Liver (tissue), 9 donors: Measurements from ENCODE around the gene ZNF530. TPM values are rescaled to one million over a fixed set of nuclear protein-coding genes. Genes with fewer than 3 reads are reported as not detected.

ENCODE experiments used
- DNase-seq: peaks from one replicate; pipeline ENCODE4 v3.0.0-alpha.2; 2017; ENCODE audit warnings: low spot score
- H3K27ac ChIP-seq, 2 donors: one replicate each; pipeline ENCODE4 v1.7.0; 2013; ENCODE audit warnings: inconsistent platforms in 2 of 2, low read length in 2 of 2, control low read depth in 1 of 2, low read depth in 1 of 2, mild to moderate bottlenecking in 1 of 2
- H3K27me3 ChIP-seq, 4 donors: one replicate each; pipeline versions ENCODE4 v1.6.1 to v1.7.0; 2013; ENCODE audit warnings: low read length in 3 of 4, inconsistent platforms in 1 of 4, mild to moderate bottlenecking in 1 of 4, moderate library complexity in 1 of 4; ENCODE audit not compliant: control insufficient read depth in 4 of 4, insufficient read depth in 4 of 4
- H3K36me3 ChIP-seq, 4 donors: one replicate each; pipeline versions ENCODE4 v1.6.1 to v1.7.0; 2013; ENCODE audit warnings: low read length in 3 of 4, mild to moderate bottlenecking in 3 of 4, low read depth in 1 of 4, moderate library complexity in 1 of 4; ENCODE audit not compliant: control insufficient read depth in 4 of 4, insufficient read depth in 3 of 4
- H3K4me1 ChIP-seq, 4 donors: one replicate each; pipeline versions ENCODE4 v1.6.1 to v1.7.0; 2013; ENCODE audit warnings: low read length in 3 of 4, mild to moderate bottlenecking in 3 of 4, moderate library complexity in 1 of 4; ENCODE audit not compliant: control insufficient read depth in 4 of 4, insufficient read depth in 4 of 4
- H3K4me3 ChIP-seq, 3 donors: one replicate each; pipeline versions ENCODE4 v1.6.1 to v1.7.0; 2013; ENCODE audit warnings: low read length in 3 of 3, control low read depth in 1 of 3, low read depth in 1 of 3, mild to moderate bottlenecking in 1 of 3
- H3K9ac ChIP-seq, 2 donors: one replicate each; pipeline ENCODE4 v1.7.0; 2013; ENCODE audit warnings: low read length in 2 of 2, mild to moderate bottlenecking in 2 of 2, moderate library complexity in 2 of 2, control low read depth in 1 of 2, low read depth in 1 of 2
- H3K9me3 ChIP-seq, 4 donors: one replicate each; pipeline versions ENCODE4 v1.6.1 to v1.7.0; 2013; ENCODE audit warnings: low read length in 3 of 4; ENCODE audit not compliant: control insufficient read depth in 4 of 4
- EGR1 ChIP-seq, 2 donors: IDR thresholded peaks; 2 replicates each; pipeline ENCODE4 v1.6.1; 2016 to 2018; ENCODE audit warnings: antibody characterized with exemption in 2 of 2, low read depth in 2 of 2
- FOXA1 ChIP-seq: IDR thresholded peaks from 2 replicates; pipeline ENCODE4 v1.6.1; 2016; ENCODE audit warnings: antibody characterized with exemption
- FOXA2 ChIP-seq: IDR thresholded peaks from 2 replicates; pipeline ENCODE4 v1.6.1; 2016; ENCODE audit warnings: antibody characterized with exemption
- GABPA ChIP-seq, 2 donors: IDR thresholded peaks in 1 of 2; conservative IDR thresholded peaks in 1 of 2; 2 replicates each; pipeline ENCODE4 v1.6.1; 2016; ENCODE audit warnings: antibody characterized with exemption in 2 of 2, mild to moderate bottlenecking in 1 of 2, moderate library complexity in 1 of 2
- HNF4A ChIP-seq, 2 donors: conservative IDR thresholded peaks; 2 replicates each; pipeline ENCODE4 v1.6.1; 2016; ENCODE audit warnings: antibody characterized with exemption in 2 of 2, mild to moderate bottlenecking in 2 of 2
- HNF4G ChIP-seq: IDR thresholded peaks from 2 replicates; pipeline ENCODE4 v1.6.1; 2016; ENCODE audit warnings: antibody characterized with exemption
- JUND ChIP-seq, 2 donors: IDR thresholded peaks; 2 replicates each; pipeline ENCODE4 v1.6.1; 2016; ENCODE audit warnings: antibody characterized with exemption in 2 of 2
- NR2F2 ChIP-seq: IDR thresholded peaks from 2 replicates; pipeline ENCODE4 v1.6.1; 2016; ENCODE audit warnings: antibody characterized with exemption
- RXRA ChIP-seq, 2 donors: IDR thresholded peaks; 2 replicates each; pipeline ENCODE4 v1.6.1; 2017 to 2018; ENCODE audit warnings: antibody characterized with exemption in 2 of 2, mild to moderate bottlenecking in 1 of 2
- SP1 ChIP-seq: IDR thresholded peaks from 2 replicates; pipeline ENCODE4 v1.6.1; 2018; ENCODE audit warnings: antibody characterized with exemption, mild to moderate bottlenecking
- TAF1 ChIP-seq: conservative IDR thresholded peaks from 2 replicates; pipeline ENCODE4 v1.6.1; 2016; ENCODE audit warnings: antibody characterized with exemption, mild to moderate bottlenecking
- YY1 ChIP-seq: IDR thresholded peaks from 2 replicates; pipeline ENCODE4 v1.6.1; 2016; ENCODE audit warnings: antibody characterized with exemption, mild to moderate bottlenecking
- WGBS: extraction: QIAGEN DNeasy Blood & Tissue Kit; methylation state at CpG from one replicate; pipeline ENCODE4 v1.1.7; 2013; 5-methylcytosine and 5-hydroxymethylcytosine counted together
- polyA plus RNA-seq, 2 donors: library from polyadenylated mRNA; stranded (reverse) in 1 of 2; unstranded in 1 of 2; fragments of 200-250 nt in 1 of 2; fragments of >200 nt in 1 of 2; fragmentation: Nextera tagmentation in 1 of 2; extraction: Ambion mirVana in 1 of 2; gene quantifications; one replicate each; pipeline versions ENCODE4 v1.2.1 to v1.2.3, GENCODE V29; 2013 to 2015
- total RNA-seq, 2 donors: library from RNA; depleted of rRNA; stranded (reverse); fragments of >200 nt; gene quantifications; one replicate each; pipeline ENCODE4 v1.2.3, GENCODE V29; 2014
- TF ChIP-seq, protein P1 (sequence below): IDR thresholded peaks from 2 replicates; pipeline ENCODE4 v1.6.1; 2016; ENCODE audit warnings: antibody characterized with exemption, mild to moderate bottlenecking
- TF ChIP-seq, protein P2 (sequence below): IDR thresholded peaks from 2 replicates; pipeline ENCODE4 v1.6.1; 2016; ENCODE audit warnings: antibody characterized with exemption
- TF ChIP-seq, protein P3 (sequence below): fragments of 150-350 bp; IDR thresholded peaks from 2 replicates; pipeline ENCODE4 v1.5.1; 2017; ENCODE audit warnings: improper control_type of control experiment, low read depth, low read length; ENCODE audit not compliant: missing input control
- TF ChIP-seq, protein P4 (sequence below): IDR thresholded peaks from 2 replicates; pipeline ENCODE4 v1.6.1; 2016; ENCODE audit warnings: antibody characterized with exemption
- TF ChIP-seq, protein P5 (sequence below): IDR thresholded peaks from 2 replicates; pipeline ENCODE4 v1.6.1; 2016; ENCODE audit warnings: antibody characterized with exemption
- donor health status: healthy.
- donor health status: healthy.
- donor health status: healthy.
- donor health status: healthy.
- donor health status: healthy.

Gene ZNF530
- total and polyA plus RNA-seq, 4 donors: 0.86 to 7.1 (median 1.4) TPM

DNA sequence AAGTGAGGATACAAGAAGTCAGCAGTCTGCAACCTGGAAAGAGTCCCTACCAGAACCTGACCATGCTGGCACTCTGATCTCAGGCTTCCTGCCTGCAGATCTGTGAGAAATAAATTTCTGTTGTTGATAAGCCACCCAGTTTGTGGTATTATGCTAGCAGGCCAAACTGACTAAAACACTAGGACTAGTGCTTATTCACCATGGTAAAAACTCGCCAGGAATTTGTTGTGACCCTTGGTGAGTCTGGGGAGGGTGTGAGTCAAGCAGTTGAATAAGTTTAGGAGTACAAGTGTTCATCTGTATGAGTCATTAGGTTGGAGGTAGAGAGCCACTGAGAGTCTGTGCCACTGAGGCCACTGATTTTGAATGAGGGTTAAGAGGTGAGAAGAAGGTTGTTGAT lies 12.2 kb upstream of the ZNF530 start:
- Histone ChIP-seq H3K4me3 (peak overlapping the region in 1 of 3 donors; percentile 15), H3K4me1 (peaks cover 0 to 3% (median 0%) of the 10 kb centered on the region in 4 donors), H3K9me3 (peaks cover 45 to 78% (median 62%) of the 10 kb centered on the region in 4 donors), H3K27ac (no peak overlapping the region), H3K27me3 (no peaks in the 10 kb centered on the region), H3K36me3 (peaks cover 3 to 23% (median 9%) of the 10 kb centered on the region in 4 donors), H3K9ac (no peak overlapping the region)
- 95% methylated on average over 1 of the region's 1 CpG for WGBS
- DNase-seq: no peak
- TF ChIP-seq, protein P1, sequence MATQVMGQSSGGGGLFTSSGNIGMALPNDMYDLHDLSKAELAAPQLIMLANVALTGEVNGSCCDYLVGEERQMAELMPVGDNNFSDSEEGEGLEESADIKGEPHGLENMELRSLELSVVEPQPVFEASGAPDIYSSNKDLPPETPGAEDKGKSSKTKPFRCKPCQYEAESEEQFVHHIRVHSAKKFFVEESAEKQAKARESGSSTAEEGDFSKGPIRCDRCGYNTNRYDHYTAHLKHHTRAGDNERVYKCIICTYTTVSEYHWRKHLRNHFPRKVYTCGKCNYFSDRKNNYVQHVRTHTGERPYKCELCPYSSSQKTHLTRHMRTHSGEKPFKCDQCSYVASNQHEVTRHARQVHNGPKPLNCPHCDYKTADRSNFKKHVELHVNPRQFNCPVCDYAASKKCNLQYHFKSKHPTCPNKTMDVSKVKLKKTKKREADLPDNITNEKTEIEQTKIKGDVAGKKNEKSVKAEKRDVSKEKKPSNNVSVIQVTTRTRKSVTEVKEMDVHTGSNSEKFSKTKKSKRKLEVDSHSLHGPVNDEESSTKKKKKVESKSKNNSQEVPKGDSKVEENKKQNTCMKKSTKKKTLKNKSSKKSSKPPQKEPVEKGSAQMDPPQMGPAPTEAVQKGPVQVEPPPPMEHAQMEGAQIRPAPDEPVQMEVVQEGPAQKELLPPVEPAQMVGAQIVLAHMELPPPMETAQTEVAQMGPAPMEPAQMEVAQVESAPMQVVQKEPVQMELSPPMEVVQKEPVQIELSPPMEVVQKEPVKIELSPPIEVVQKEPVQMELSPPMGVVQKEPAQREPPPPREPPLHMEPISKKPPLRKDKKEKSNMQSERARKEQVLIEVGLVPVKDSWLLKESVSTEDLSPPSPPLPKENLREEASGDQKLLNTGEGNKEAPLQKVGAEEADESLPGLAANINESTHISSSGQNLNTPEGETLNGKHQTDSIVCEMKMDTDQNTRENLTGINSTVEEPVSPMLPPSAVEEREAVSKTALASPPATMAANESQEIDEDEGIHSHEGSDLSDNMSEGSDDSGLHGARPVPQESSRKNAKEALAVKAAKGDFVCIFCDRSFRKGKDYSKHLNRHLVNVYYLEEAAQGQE: no peak
- TF ChIP-seq, protein P2, sequence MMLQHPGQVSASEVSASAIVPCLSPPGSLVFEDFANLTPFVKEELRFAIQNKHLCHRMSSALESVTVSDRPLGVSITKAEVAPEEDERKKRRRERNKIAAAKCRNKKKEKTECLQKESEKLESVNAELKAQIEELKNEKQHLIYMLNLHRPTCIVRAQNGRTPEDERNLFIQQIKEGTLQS: no peak
- TF ChIP-seq YY1 (no peak), TAF1 (no peak), SP1 (no peak)
- TF ChIP-seq, protein P3, sequence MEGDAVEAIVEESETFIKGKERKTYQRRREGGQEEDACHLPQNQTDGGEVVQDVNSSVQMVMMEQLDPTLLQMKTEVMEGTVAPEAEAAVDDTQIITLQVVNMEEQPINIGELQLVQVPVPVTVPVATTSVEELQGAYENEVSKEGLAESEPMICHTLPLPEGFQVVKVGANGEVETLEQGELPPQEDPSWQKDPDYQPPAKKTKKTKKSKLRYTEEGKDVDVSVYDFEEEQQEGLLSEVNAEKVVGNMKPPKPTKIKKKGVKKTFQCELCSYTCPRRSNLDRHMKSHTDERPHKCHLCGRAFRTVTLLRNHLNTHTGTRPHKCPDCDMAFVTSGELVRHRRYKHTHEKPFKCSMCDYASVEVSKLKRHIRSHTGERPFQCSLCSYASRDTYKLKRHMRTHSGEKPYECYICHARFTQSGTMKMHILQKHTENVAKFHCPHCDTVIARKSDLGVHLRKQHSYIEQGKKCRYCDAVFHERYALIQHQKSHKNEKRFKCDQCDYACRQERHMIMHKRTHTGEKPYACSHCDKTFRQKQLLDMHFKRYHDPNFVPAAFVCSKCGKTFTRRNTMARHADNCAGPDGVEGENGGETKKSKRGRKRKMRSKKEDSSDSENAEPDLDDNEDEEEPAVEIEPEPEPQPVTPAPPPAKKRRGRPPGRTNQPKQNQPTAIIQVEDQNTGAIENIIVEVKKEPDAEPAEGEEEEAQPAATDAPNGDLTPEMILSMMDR: no peak

DNA sequence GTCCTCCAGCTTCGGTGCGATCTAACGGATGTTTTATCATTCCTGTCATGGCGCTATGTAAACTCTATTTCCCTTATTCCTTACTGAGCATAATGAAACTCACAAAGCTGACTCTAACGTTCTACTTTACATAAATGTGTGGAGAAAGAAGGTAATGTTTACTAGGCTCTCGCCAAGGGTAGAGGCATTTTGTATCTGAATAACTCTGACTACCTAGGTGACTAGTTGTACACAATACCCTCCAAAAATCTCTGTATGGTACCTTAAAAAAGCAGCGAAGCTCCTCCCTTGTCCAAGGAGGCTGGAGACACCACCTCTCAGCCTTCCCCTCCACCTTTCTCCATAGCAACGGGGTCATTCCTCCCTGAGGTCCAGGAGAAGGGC lies 316 bp upstream of the ZNF530 start:
- Histone ChIP-seq H3K27ac (no peak overlapping the region), H3K36me3 (peaks cover under 1 to 7% (median 6%) of the 10 kb centered on the region in 4 donors), H3K4me1 (peaks cover 3 to 14% (median 9%) of the 10 kb centered on the region in 4 donors), H3K27me3 (no peaks in the 10 kb centered on the region), H3K4me3 (peak overlapping the region; percentile 60 to 95 (median 81)), H3K9me3 (peaks cover 5 to 31% (median 25%) of the 10 kb centered on the region in 4 donors), H3K9ac (no peak overlapping the region)
- TF ChIP-seq EGR1 (IDR thresholded peaks at IDR 0.05; ENCODE audit: low read depth in 2 of 2) (no peak), FOXA2 (no peak), HNF4G (no peak), JUND (IDR thresholded peaks at IDR 0.05) (no peak), RXRA (IDR thresholded peaks at IDR 0.05) (no peak), TAF1 (no peak), FOXA1 (no peak), YY1 (no peak), NR2F2 (no peak), GABPA (IDR thresholded peaks at IDR 0.05 in 1 of 2, conservative IDR thresholded peaks at IDR 0.05 in 1 of 2) (no peak), HNF4A (conservative IDR thresholded peaks at IDR 0.05) (no peak)
- TF ChIP-seq, protein P2: no peak
- TF ChIP-seq, protein P1: no peak
- TF ChIP-seq, protein P4, sequence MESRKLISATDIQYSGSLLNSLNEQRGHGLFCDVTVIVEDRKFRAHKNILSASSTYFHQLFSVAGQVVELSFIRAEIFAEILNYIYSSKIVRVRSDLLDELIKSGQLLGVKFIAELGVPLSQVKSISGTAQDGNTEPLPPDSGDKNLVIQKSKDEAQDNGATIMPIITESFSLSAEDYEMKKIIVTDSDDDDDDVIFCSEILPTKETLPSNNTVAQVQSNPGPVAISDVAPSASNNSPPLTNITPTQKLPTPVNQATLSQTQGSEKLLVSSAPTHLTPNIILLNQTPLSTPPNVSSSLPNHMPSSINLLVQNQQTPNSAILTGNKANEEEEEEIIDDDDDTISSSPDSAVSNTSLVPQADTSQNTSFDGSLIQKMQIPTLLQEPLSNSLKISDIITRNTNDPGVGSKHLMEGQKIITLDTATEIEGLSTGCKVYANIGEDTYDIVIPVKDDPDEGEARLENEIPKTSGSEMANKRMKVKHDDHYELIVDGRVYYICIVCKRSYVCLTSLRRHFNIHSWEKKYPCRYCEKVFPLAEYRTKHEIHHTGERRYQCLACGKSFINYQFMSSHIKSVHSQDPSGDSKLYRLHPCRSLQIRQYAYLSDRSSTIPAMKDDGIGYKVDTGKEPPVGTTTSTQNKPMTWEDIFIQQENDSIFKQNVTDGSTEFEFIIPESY: no peak
- TF ChIP-seq, protein P5, sequence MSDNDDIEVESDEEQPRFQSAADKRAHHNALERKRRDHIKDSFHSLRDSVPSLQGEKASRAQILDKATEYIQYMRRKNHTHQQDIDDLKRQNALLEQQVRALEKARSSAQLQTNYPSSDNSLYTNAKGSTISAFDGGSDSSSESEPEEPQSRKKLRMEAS: no peak
- DNase-seq: no peak
- 56% methylated on average over 8 of the region's 8 CpGs for WGBS
